Fibroblast of lung (primary cell): ENCODE measurements around the gene PNPLA7. TPM values are rescaled to one million over a fixed set of nuclear protein-coding genes. Genes with fewer than 3 reads are reported as not detected.

Experiments used
- DNase-seq, 2 donors: peaks; one replicate each; pipeline versions ENCODE4 v3.0.0 to v3.0.0-alpha.2; 2010; ENCODE audit warnings: low read depth in 2 of 2
- H2AFZ ChIP-seq: 2 replicates; pipeline ENCODE4 v1.5.1; 2012; ENCODE audit warnings: low read length, control low read depth, inconsistent platforms
- H3K27ac ChIP-seq: 2 replicates; pipeline ENCODE4 v1.5.1; 2011; ENCODE audit warnings: low read length, control low read depth; ENCODE audit not compliant: insufficient read depth
- H3K27me3 ChIP-seq: 2 replicates; pipeline ENCODE4 v1.5.1; 2011; ENCODE audit warnings: mild to moderate bottlenecking, low read length; ENCODE audit not compliant: control insufficient read depth, insufficient read depth
- H3K36me3 ChIP-seq: 2 replicates; pipeline ENCODE4 v1.5.1; 2011; ENCODE audit warnings: low read length; ENCODE audit not compliant: control insufficient read depth, insufficient read depth
- H3K4me1 ChIP-seq: 2 replicates; pipeline ENCODE4 v1.5.1; 2011; ENCODE audit warnings: low read length; ENCODE audit not compliant: control insufficient read depth, insufficient read depth; ENCODE audit errors: extremely low read depth
- H3K4me2 ChIP-seq: 2 replicates; pipeline ENCODE4 v1.5.1; 2011; ENCODE audit warnings: low read length, control low read depth; ENCODE audit not compliant: insufficient read depth; ENCODE audit errors: extremely low read depth
- H3K4me3 ChIP-seq, 4 experiments: fragments of 200-600 bp in 1 of 4; sonication (generic) in 1 of 4; replicated peaks in 1 of 4; 2 replicates each; pipeline ENCODE4 v1.5.1; 2011 to 2016; ENCODE audit warnings: low read length in 4 of 4, low read depth in 3 of 4, mild to moderate bottlenecking in 3 of 4, control low read depth in 2 of 4, inconsistent platforms in 1 of 4, mixed read lengths in 1 of 4; ENCODE audit not compliant: insufficient read depth in 1 of 4; ENCODE audit errors: control extremely low read depth in 1 of 4
- H3K79me2 ChIP-seq: 2 replicates; pipeline ENCODE4 v1.5.1; 2012; ENCODE audit warnings: mild to moderate bottlenecking, low read length, inconsistent platforms; ENCODE audit not compliant: control insufficient read depth, insufficient read depth
- H3K9ac ChIP-seq: 2 replicates; pipeline ENCODE4 v1.5.1; 2011; ENCODE audit warnings: mild to moderate bottlenecking, low read length, control low read depth; ENCODE audit not compliant: insufficient read depth
- H3K9me3 ChIP-seq: 2 replicates; pipeline ENCODE4 v1.5.1; 2012; ENCODE audit warnings: low read depth, low read length; ENCODE audit not compliant: control insufficient read depth, insufficient read depth
- H4K20me1 ChIP-seq: 2 replicates; pipeline ENCODE4 v1.5.1; 2011; ENCODE audit warnings: low read length; ENCODE audit not compliant: control insufficient read depth, insufficient read depth; ENCODE audit errors: extremely low read depth
- CTCF ChIP-seq, 2 donors: IDR thresholded peaks in 1 of 2; conservative IDR thresholded peaks in 1 of 2; 1 replicate in 1 of 2; 2 replicates in 1 of 2; pipeline ENCODE4 v1.5.1; 2011 to 2012; ENCODE audit warnings: low read length in 2 of 2, control low read depth in 1 of 2, inconsistent platforms in 1 of 2, low read depth in 1 of 2, mild to moderate bottlenecking in 1 of 2
- EZH2 ChIP-seq: IDR thresholded peaks from 2 replicates; pipeline ENCODE4 v1.5.1; 2012; ENCODE audit warnings: low read length, control low read depth, mild to moderate bottlenecking; ENCODE audit errors: missing control alignments
- polyA plus RNA-seq, 2 donors: library from polyadenylated mRNA; depleted of rRNA in 1 of 2; stranded (reverse) in 1 of 2; unstranded in 1 of 2; fragments of >200 nt; gene quantifications; 2 replicates each; pipeline ENCODE4 v1.2.1, GENCODE V29; 2011 to 2012; ENCODE audit warnings: missing spikeins in 1 of 2
- total RNA-seq: library from RNA; depleted of rRNA; stranded (reverse); fragments of >200 nt; gene quantifications from 2 replicates; pipeline ENCODE4 v1.2.1, GENCODE V29; 2014

Gene PNPLA7
- total and polyA plus RNA-seq, 2 donors (not counting 1 experiment from before 2014, with no cell fraction given) = 0.23 to 3.0 TPM

- Histone ChIP-seq H3K27ac (no peak overlapping the region), H3K36me3 (peaks cover 13% of the 10 kb centered on the region), H3K9me3 (no peaks in the 10 kb centered on the region), H3K4me1 (peaks cover 7% of the 10 kb centered on the region), H3K4me2 (no peak overlapping the region), H3K9ac (no peak overlapping the region), H3K79me2 (peaks cover 21% of the 10 kb centered on the region), H3K27me3 (no peaks in the 10 kb centered on the region), H4K20me1 (no peaks in the 10 kb centered on the region), H2AFZ (no peak overlapping the region), H3K4me3 (no peak overlapping the region)
- TF ChIP-seq EZH2 = no peak
- TF ChIP-seq CTCF (conservative IDR thresholded peaks at IDR 0.05 in 1 of 2, IDR thresholded peaks at IDR 0.05 in 1 of 2; ENCODE audit: low read depth in 1 of 2, low read length in 2 of 2) = no peak
- DNase-seq = no peak
Observed at GRCh38 chr9:137580954-137581322, 30.7 kb upstream of the PNPLA7 start.

DNA sequence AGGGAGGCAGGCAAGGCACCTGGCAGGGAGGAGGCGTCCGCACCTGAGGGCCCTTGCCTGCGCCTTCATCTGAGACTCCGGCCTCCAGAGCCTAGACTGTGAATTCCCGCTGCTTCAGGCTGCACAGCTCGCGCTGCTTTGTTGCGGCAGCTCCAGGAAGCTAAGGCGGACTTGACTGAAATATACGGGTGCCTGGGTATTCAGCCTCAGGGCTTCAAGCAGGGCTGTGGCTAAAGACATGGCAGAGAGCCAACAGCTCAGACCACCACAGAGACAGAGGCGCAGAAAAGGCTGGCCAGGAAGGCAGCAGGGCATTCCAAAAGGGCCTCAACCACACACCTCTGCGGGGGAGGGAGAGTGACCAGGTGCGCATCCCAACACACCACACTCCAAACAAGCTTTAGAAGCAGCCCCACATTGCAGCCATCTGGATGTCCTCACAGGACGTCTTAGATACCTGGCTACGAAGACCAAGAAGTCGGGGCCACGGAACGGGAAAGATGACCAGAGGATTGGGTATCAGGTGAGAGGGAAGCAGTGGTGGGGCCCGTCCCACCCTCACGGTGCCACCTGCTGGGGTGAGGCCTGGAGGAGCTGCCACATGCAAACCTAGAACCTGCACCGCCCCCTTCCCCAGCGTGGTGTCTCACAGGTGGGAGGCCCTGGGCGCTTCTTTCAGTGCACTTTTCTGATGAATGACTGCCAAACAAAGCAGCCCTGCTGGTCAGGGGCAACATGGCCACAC is 30.2 kb upstream of the PNPLA7 start:
- no peak overlapping the region for H3K4me2 ChIP-seq
- H3K27me3 ChIP-seq = no peaks in the 10 kb centered on the region
- H3K9ac ChIP-seq = no peak overlapping the region
- peaks cover 26% of the 10 kb centered on the region for H3K79me2 ChIP-seq
- peaks cover 14% of the 10 kb centered on the region for H3K36me3 ChIP-seq
- H4K20me1 ChIP-seq = no peaks in the 10 kb centered on the region
- no peaks in the 10 kb centered on the region for H3K9me3 ChIP-seq
- no peak overlapping the region for H3K4me3 ChIP-seq
- no peak for TF ChIP-seq EZH2
- TF ChIP-seq CTCF (conservative IDR thresholded peaks at IDR 0.05 in 1 of 2, IDR thresholded peaks at IDR 0.05 in 1 of 2; ENCODE audit: low read depth in 1 of 2, low read length in 2 of 2) = no peak
- H3K27ac ChIP-seq = no peak overlapping the region
- DNase-seq = no peak
- H2AFZ ChIP-seq = no peak overlapping the region
- peaks cover 7% of the 10 kb centered on the region for H3K4me1 ChIP-seq

GRCh38 chr9:137579259-137579604 is 29.0 kb upstream of the PNPLA7 start:
- Histone ChIP-seq H3K9me3 (no peaks in the 10 kb centered on the region), H3K79me2 (peaks cover 28% of the 10 kb centered on the region), H3K27ac (peak overlapping the region; percentile 69), H3K4me3 (peak overlapping the region; percentile 25 to 87 (median 71)), H2AFZ (peak overlapping the region; percentile 57), H3K9ac (peak overlapping the region; percentile 55), H3K4me1 (peaks cover 7% of the 10 kb centered on the region), H4K20me1 (no peaks in the 10 kb centered on the region), H3K36me3 (peaks cover 15% of the 10 kb centered on the region), H3K4me2 (peak overlapping the region; percentile 65), H3K27me3 (no peaks in the 10 kb centered on the region)
- DNase-seq = no peak
- no peak for TF ChIP-seq EZH2
- no peak for TF ChIP-seq CTCF (conservative IDR thresholded peaks at IDR 0.05 in 1 of 2, IDR thresholded peaks at IDR 0.05 in 1 of 2; ENCODE audit: low read depth in 1 of 2, low read length in 2 of 2)
